Activated CD4-positive, alpha-beta T cell treated with anti-CD3 and anti-CD28 coated beads, Interleukin-2, amount 50 U/mL, for 24 hours (primary cell): ENCODE data around the gene UPF1.
"Not testable (repeated sequence)": the region's sequence is repeated elsewhere in the genome, so short reads cannot be mapped to it uniquely, and the experiment has no call there.

Experiments
- DNase-seq, 2 donors: peaks; one replicate each; pipeline ENCODE4 v3.0.0-alpha.2; 2020; ENCODE audit warnings: low read depth in 1 of 2, low spot score in 1 of 2

Gene UPF1

GRCh38 chr19:18897094-18898029 is 65.6 kb downstream of the UPF1 start:
- DNase-seq: no peak

- no peak for DNase-seq
Observed at GRCh38 chr19:18898081-18898606, 66.4 kb downstream of the UPF1 start.

- no peak for DNase-seq
Observed at GRCh38 chr19:18898607-18899408, 67.0 kb downstream of the UPF1 start.

- no peak for DNase-seq
Observed at GRCh38 chr19:18899624-18900560, 68.1 kb downstream of the UPF1 start.

GRCh38 chr19:18900700-18901481 is 69.1 kb downstream of the UPF1 start:
- DNase-seq: no peak

- DNase-seq: no peak
Observed at GRCh38 chr19:18901491-18901890, 69.7 kb downstream of the UPF1 start.

GRCh38 chr19:18902519-18902918 is 70.8 kb downstream of the UPF1 start:
- not testable (repeated sequence) for DNase-seq

GRCh38 chr19:18903156-18904037 is 71.6 kb downstream of the UPF1 start:
- no peak for DNase-seq

- DNase-seq: no peak
Observed at GRCh38 chr19:18904334-18905057, 72.7 kb downstream of the UPF1 start.

GRCh38 chr19:18905058-18905456 is 73.3 kb downstream of the UPF1 start:
- no peak for DNase-seq

- DNase-seq: no peak
Observed at GRCh38 chr19:18905513-18906236, 73.9 kb downstream of the UPF1 start.

- DNase-seq: no peak
Observed at GRCh38 chr19:18906605-18907519, 75.1 kb downstream of the UPF1 start.

- no peak for DNase-seq
Observed at GRCh38 chr19:18908917-18909619, 77.3 kb downstream of the UPF1 start.

- no peak for DNase-seq
Observed at GRCh38 chr19:18910010-18910409, 78.3 kb downstream of the UPF1 start.

GRCh38 chr19:18910801-18911436 is 79.2 kb downstream of the UPF1 start:
- no peak for DNase-seq
